GM21526 (cell line): ENCODE data around the gene CLINT1.

Experiments used
- ATAC-seq: cut with Tn5 transposase; IDR thresholded peaks from one replicate; pipeline ENCODE4 v1.9.1; 2021; ENCODE audit warnings: moderate library complexity; ENCODE audit not compliant: unreplicated experiment, low FRiP score

CLINT1 gene

DNA sequence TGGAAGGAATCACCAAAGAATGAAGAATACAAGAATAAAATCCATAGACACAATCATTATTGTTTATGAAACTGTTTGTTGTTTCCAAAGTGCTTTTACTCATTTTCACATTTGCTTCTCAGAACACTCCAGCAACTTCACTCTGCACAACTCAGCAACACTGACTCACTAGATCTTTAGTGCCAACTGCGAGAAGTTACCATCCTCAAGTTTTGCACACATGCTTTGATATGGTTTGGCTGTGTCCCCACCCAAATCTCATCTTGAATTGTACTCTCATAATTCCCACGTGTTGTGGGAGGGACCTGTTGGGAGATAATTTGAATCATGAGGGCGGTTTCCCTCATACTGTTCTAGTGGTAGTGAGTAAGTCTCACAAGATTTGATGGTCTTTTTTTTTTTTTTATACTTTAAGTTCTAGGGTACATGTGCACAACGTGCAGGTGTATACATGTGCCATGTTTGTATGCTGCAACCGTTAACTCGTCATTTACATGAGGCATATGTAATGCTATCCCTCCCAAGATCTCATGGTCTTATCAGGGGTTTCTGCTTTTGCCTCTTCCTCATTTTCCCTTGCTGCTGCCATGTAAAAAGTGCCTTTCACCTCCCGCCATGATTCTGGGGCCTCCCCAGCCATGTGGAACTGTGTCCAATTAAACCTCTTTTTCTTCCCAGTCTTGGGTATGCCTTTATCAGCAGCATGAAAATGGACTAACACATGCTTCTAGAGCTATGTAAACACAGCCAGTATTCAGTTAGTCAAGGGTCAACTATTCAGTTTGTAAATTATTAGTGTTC, 36.9 kb downstream of the CLINT1 start:
- no peak for ATAC-seq

DNA sequence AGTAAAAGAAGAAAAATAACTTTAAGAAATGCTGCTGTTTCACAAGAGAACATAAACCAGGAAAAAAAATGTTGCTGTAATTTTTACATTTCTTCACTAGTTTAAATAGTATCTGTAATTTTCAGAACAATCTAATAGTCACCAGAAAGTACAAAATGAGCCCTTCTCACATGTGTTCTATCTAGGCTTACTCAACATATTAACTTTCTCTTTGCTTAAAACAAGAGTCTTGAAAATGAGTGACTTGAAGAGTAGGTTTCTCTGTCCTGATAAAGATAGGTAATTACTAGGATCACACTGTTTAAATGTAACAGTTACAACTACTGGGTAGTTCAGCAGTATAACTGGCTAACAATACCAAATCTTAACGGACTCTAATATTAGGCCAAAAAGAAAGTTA, 37.5 kb downstream of the CLINT1 start:
- no peak for ATAC-seq

DNA sequence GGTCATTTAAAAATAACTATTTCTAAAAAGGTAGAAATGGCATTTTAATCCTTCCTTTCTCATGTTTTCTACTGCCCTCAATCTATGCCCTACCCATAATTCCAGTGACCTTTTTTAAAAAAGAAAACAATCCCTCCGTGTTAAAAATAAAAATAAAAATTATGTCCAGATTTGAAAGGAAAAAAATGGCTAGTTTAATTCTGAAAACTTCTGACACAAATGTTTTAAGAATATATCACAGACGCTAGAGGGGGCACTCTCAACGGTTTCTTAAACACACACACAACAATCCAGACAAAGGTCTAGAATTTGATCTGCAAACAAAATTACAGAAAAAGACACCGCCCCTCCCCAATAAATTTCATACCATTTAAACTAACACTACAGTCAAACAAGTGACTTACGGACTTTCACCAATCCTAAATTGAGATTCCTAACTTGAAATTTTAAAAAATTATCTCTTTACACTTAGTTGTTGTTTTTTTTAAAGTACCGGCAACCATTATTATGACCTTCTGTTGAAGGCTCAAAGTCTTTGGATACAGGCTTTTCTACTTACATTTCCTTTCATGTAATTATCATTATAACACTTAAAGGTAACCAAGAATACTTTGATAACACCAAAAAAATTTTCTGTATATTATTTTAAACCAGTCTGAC, 38.2 kb downstream of the CLINT1 start:
- ATAC-seq = no peak

DNA sequence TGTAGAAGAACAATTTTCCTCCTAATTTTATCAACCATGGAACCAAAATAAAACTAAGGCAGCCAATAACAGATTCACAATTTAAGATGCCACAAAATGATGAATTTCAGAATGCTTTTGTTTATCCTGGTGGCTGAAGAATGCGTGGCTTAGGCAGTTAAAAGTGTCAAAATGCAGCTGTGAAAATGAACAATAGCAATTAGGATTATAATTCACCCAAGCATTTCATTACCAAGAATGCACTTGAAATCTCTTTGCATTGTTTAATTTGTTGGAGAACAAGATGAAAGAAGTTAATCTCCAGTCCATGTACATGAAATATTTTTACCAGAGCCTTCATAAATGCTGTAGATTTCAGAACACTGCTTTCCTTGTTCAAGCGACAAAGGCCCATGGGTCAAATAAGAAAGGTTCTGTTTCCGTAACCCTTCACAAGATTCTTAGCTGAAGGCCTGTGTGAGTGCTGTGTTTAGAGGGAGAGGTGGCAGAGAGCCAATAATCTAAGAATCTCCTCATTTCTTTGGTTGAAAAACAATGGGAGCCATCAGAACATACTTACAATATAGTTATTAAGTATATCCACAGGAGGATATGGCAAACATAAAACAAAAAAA, 39.3 kb downstream of the CLINT1 start:
- ATAC-seq = no peak

DNA sequence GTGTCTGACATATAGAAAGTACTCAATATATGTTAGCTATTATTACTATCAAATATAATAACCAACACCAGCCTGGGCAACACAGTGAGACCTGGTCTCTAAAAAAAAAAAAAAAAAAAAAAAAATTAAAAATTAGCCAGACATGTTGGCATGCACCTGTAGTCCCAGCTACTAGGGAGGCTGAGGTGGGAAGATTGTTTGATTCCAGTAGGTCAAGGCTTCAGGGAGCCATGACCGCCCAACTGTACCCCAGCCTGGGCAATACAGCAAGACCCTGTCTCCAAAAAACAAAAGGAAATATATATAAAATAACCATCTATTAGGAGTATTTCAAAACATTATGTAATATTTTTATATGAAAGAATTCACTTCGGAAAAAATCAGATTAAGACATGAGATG, 40.6 kb downstream of the CLINT1 start:
- no peak for ATAC-seq

DNA sequence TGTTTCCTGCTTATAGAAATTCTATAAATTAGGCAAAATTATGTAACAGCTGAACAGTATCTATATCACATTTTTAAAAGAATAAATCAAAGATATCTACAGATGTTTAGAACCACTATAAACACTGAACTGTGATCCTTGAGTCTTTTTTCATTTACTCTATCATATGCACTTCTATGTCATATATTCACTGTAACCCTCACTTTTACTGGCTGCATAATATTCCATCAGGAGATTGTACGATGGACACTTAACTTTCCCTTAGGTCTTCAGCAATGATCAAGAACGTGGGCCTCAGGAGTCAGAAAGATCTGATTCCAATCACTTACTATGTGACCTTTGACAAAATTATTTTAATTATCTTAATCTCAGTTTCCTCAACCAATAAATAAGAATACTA, 41.0 kb downstream of the CLINT1 start:
- no peak for ATAC-seq

DNA sequence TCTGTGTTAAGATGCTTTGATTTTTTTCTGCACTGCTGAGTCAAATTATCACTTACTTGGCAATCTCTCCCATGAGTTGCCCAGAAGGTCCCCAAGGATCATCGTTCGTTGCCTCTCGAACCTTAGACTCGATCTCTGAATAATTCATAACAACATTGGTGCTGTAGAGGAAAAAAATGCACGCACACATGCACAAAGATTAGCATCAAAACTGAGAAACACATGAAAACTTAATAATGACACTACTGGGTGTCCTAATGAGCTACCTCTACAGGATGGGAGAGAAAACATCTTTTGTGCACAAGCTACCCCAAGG, 41.6 kb downstream of the CLINT1 start:
- ATAC-seq = no peak

DNA sequence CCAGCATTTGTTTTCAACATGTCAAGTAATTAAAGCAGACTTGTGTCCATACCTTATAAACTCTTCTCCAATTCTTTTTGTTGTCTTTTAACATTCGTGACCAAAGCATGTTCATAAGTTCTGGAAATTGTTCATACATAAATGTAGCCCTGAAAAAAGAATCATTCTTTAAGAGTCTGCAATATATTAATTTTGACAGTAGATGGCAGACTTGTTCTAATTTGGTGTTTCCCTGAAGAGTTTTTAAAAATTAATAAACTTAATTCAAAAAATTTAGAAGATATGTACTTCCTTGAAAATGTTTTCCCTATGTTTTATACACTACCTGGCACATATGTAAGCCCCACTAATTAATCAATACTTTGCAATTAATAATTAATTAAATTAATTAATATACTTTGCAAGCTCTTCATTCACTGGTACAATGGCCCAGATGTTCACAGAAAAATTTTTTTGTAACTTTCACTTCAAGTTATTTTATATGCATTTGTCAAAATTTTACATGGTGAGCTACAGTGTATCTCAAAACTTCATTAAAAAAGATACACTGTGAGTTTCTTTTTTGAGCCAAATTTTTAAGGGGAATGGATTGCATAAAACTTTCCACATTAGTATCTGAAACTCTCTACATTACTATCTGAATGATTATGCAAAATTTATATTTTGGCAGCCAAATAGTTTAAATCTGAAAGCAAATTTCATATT, 42.1 kb downstream of the CLINT1 start:
- no peak for ATAC-seq

DNA sequence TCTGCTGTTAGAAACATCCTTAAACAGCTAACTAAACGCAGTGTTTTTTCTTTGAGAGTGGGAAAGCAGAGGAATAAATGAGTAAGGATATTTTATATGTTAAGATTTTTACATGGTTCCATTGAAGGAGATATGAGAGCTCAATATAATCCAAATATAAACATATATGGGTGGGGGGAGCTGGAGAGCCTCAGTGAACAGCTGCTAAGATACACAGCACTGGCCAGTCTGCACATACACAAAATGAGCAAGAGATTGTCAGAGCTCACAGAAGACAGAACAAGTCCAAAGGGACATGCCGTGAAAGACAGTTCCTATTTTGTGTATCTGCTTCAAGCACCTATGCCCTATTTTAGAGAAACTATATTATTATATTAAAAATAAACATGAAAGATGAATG, 46.9 kb downstream of the CLINT1 start:
- no peak for ATAC-seq

DNA sequence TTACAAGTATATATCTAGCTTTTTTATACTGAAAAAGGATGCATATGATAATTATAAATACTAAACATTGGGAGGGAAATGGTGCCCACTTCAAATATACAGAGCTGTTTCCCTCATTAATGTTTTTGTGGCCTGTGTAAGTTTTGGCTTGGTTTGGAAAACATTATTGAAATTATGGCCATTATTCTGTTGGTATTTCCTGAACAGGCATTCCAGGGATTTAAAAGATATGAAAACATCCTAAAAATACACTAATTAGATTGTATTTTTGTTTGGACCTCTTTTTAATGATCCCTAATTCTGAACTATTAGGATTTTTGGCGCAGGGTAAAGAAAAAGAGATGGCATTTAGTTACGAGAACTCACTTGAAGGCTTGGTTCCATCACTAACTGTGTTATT, 50.9 kb downstream of the CLINT1 start:
- no peak for ATAC-seq

DNA sequence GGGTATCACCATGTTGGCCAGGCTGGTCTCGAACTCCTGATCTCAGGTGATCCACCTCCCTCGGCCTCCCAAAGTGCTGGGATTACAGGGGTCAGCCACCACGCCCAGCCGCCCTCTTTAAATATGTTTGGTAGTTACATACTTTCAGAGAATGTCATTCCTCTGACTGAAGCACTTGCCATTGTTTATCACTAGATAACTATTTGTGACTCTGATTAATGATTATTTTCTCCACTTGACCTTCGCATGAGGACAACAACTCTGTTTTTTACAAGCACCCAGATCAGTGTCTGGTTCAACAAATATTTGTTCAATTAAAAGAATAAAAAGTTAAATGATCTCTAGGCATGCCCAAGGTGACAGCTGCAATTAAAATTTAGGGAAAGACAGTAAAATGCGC, 56.2 kb downstream of the CLINT1 start:
- no peak for ATAC-seq

DNA sequence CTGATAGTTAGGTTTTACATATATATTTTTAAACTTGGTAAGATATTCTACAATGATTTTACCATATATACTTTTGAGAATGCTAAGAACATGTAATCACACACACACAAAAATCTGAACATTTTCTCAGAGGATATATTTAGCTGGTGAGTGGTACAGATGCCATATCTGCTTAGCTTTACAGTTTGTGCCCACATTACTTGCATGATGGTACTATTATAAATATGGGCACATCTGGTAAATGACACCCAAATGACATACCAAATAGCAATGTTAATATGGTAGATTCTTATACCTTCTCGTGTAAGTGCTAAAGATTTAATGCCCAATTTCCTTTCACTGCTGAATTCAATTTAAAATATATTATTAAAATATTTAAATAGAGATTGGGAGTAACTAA, 58.8 kb downstream of the CLINT1 start:
- ATAC-seq = no peak

DNA sequence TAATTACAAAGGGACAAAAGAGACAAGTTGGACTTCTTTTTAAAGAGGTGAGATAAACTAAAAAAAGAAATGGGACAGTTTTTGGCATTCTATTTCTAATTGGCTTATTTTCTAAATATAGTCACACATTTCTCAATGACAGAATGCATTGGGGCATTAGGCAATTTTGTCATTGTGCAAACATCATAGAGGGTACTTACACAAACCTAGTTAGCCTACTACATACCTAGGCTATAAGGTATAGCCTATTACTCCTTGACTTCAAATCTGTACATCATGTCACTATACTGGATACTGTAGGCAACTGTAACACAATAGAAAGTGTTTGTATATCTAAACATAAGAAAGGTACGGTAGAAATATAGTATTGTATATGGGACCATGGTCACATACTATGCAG, 59.4 kb downstream of the CLINT1 start:
- ATAC-seq = no peak

DNA sequence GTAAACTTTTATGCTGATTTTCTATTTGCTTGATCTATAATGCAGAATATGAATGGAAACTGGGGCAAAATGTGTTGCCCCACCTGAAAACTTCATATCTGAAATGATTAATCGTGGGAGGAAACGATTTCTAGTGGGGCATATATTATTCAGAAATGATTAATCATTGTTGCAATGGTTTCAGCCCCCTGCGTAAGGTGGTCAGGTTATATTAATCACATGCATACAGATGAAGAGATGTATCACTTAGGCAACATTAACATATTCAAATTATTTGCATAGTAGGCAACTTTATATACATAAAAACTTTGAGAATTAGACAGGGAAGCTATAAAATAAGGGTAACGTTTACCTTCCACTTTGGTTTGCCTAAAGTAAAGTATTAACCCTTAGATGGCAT, 65.6 kb downstream of the CLINT1 start:
- no peak for ATAC-seq

DNA sequence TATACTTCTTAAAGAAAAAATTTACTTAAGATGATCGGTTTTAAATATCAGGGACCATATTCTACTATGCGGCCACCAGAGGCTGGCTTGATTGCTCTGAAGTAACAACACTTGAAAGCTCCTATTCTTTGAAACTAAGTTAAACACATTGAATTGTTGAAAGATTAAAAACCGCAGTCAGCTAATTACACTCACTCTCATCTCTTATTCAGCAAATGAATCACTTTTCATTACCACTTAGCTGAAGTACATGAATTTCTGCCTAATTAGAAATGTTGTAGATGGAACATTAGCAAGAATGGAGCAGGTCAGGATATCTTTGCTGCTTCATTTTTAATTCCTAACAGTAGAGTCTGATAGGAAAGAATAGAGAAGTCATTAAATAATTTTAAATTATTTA, 73.1 kb downstream of the CLINT1 start:
- no peak for ATAC-seq

DNA sequence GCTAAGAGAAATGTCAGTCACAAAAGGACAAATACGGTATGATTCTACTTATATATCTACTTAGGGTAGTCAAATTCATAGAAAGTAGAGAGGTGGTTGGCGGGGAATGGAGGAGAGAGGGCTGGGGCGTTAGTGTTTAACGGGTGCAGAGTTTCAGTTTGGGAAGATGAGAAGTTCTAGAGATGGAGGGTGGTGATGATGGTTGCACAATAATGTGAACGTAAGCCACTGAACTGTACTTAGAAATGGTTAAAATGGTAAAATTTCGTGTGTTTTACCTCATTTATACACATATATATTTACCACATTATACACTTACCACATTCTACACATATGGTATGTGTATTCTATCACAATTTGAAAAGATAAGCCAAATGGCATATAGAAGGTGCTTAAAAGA, 79.7 kb downstream of the CLINT1 start:
- no peak for ATAC-seq

DNA sequence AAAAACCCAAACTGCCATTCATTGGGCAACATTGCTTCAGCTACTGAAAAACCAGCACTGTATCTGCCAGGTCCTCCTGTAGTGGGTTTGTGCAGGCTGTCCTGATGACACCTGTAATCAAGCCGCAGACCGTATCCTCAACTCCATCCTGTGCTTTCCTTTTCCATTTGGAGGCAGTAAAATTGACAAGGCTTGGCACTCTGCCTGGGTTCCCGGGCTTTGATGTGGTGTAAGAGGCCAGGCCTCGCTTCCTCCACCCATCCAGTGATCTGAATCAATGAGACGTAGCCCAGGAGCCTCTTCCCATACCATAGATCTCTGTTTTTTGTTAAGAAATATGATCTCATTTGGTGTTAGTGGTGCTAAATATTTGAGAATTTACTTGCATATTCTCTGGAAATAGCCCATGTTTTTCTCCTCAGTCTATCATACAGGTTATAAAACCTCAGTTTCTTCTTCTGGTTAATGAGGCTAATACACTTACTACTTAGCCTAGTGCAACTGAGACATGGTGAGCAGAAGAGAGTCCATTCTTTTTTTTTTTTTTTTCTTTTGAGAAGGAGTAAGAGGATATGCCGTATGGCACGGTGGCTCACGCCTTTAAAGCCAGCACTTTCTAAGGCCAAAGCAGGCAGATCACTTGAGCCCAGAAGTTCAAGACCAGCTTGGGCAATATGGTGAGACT, 80.7 kb downstream of the CLINT1 start:
- ATAC-seq = no peak

DNA sequence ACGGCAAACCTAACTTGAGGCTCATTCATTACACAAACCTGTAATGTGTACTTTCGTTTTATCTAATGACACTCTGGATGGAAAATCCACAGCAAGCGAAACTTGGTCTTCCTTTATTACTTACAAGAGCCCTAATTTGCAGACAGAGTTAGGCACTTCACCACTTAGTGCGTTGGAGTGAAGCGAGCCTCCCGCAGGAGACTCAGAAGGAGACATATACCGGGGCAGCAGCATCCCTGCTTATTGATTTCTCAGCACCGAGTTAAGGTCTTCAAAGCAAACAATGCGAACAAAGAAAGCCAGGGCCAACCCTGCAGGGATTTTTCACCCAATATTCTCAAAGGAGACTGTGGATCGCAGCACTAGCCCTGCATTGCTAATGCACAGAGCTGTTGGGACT, 86.8 kb downstream of the CLINT1 start:
- no peak for ATAC-seq

DNA sequence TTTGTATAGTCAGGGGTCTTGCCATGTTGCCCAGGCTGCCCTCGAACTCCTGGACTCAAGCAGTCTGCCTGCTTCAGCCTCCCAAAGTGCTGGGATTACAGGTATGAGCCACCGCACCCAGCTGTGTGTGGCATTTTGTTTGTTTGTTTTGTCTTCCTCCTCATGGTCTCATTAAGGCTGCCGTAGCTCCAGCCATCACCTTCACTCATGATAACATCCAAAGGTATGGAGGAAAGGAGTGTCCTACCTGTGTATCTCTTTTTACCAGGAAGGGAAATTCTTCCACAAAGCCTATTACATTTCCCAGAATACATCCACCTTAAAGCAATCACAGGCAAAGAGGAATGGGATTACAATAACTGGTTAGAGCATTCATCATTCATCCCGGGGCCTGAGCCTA, 88.3 kb downstream of the CLINT1 start:
- ATAC-seq = no peak

DNA sequence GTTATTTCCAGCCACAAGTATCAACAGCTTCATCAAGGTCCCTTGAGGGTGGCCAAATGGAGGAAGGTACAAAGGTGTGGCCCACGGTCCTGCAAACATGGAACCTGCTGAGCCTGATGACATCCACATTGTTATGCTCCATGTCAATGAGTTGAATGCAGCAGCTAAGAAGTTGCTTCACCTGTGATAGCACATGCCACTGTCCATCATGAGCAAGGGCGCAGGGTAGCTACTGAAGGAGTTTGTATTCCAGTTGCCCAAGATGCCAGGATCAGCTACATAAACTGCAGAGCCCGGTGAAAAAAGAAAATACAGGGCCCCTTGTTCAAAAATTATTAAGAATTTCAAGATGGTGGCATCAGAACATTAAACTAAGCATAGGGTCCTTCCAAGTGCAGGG, 91.3 kb downstream of the CLINT1 start:
- no peak for ATAC-seq

DNA sequence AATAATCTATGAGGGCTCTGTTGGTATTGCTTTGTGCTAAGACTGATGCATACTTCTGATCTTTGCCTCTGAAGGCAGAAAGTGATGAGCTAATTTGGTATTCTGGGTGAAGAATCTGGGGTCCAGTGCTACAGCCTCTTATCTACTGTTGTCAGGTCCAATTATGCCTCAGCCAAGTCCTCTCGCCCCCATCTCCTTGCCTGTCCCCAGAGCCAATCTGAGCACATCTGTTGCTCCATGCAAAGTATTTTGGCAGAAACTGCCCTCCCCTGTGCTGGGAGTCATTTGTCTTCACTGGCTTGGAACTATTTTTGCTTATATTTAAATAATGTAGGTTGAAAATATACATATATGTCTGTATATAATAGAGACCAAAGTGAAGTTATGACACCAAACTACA, 92.0 kb downstream of the CLINT1 start:
- ATAC-seq = no peak
